Measurements from ENCODE around the gene FTSJ1.

The FTSJ1 gene

GRCh38 chrX:48478806-48479205 lies 2.8 kb downstream of the FTSJ1 start:
- no peak for TF ChIP-seq CTCF (conservative IDR thresholded peaks at IDR 0.05; ENCODE audit: low read depth, low read length)
- H3K4me2 ChIP-seq = no peak overlapping the region

GRCh38 chrX:48480142-48480541 lies 4.1 kb downstream of the FTSJ1 start:
- Histone ChIP-seq H3K4me2 (no peak overlapping the region), H3K4me1 (ENCODE audit: low read depth, poor library complexity, severe bottlenecking) (peaks cover 5% of the 10 kb centered on the region), H3K27me3 (ENCODE audit: insufficient read depth, low read depth) (no peaks in the 10 kb centered on the region), H4K20me1 (ENCODE audit: insufficient read depth) (no peaks in the 10 kb centered on the region), H3K79me2 (ENCODE audit: insufficient read depth, low read depth) (peaks cover 22% of the 10 kb centered on the region), H2AFZ (ENCODE audit: low read depth) (no peak overlapping the region), H3K27ac (no peak overlapping the region), H3K4me3 (IDR thresholded peaks at IDR 0.05; ENCODE audit: insufficient read depth, low read depth, low read length) (no peak overlapping the region), H3K9ac (no peak overlapping the region), H3K36me3 (ENCODE audit: insufficient read depth) (no peaks in the 10 kb centered on the region)
- TF ChIP-seq CTCF (conservative IDR thresholded peaks at IDR 0.05; ENCODE audit: low read depth, low read length) = no peak

More at GRCh38 chrX:48478806-48479205, 2.8 kb downstream of the FTSJ1 start:
- no peak overlapping the region for H2AFZ ChIP-seq (ENCODE audit: low read depth)
- H4K20me1 ChIP-seq (ENCODE audit: insufficient read depth) = no peaks in the 10 kb centered on the region
- H3K27me3 ChIP-seq (ENCODE audit: insufficient read depth, low read depth) = no peaks in the 10 kb centered on the region
- peaks cover 12% of the 10 kb centered on the region for H3K4me1 ChIP-seq (ENCODE audit: low read depth, poor library complexity, severe bottlenecking)
- H3K36me3 ChIP-seq (ENCODE audit: insufficient read depth) = no peaks in the 10 kb centered on the region
- peaks cover 22% of the 10 kb centered on the region for H3K79me2 ChIP-seq (ENCODE audit: insufficient read depth, low read depth)
- no peak overlapping the region for H3K4me3 ChIP-seq (IDR thresholded peaks at IDR 0.05; ENCODE audit: insufficient read depth, low read depth, low read length)
- H3K27ac ChIP-seq = no peak overlapping the region
- H3K9ac ChIP-seq = no peak overlapping the region

GRCh38 chrX:48480583-48480982 lies 4.6 kb downstream of the FTSJ1 start:
- Histone ChIP-seq H3K36me3 (ENCODE audit: insufficient read depth) (no peaks in the 10 kb centered on the region), H3K27me3 (ENCODE audit: insufficient read depth, low read depth) (no peaks in the 10 kb centered on the region), H3K9ac (no peak overlapping the region), H3K79me2 (ENCODE audit: insufficient read depth, low read depth) (peaks cover 22% of the 10 kb centered on the region), H3K4me2 (no peak overlapping the region), H2AFZ (ENCODE audit: low read depth) (no peak overlapping the region), H3K4me1 (ENCODE audit: low read depth, poor library complexity, severe bottlenecking) (peaks cover 5% of the 10 kb centered on the region), H4K20me1 (ENCODE audit: insufficient read depth) (no peaks in the 10 kb centered on the region), H3K4me3 (IDR thresholded peaks at IDR 0.05; ENCODE audit: insufficient read depth, low read depth, low read length) (no peak overlapping the region), H3K27ac (no peak overlapping the region)
- TF ChIP-seq CTCF (conservative IDR thresholded peaks at IDR 0.05; ENCODE audit: low read depth, low read length) = no peak

- peaks cover under 1% of the 10 kb centered on the region for H3K4me1 ChIP-seq (ENCODE audit: low read depth, poor library complexity, severe bottlenecking)
- TF ChIP-seq CTCF (conservative IDR thresholded peaks at IDR 0.05; ENCODE audit: low read depth, low read length) = no peak
- H3K36me3 ChIP-seq (ENCODE audit: insufficient read depth) = no peaks in the 10 kb centered on the region
Measured at GRCh38 chrX:48482526-48482925, 6.5 kb downstream of the FTSJ1 start.

More at GRCh38 chrX:48482526-48482925, 6.5 kb downstream of the FTSJ1 start:
- Histone ChIP-seq H3K4me2 (no peak overlapping the region), H3K4me3 (IDR thresholded peaks at IDR 0.05; ENCODE audit: insufficient read depth, low read depth, low read length) (no peak overlapping the region), H3K27me3 (ENCODE audit: insufficient read depth, low read depth) (no peaks in the 10 kb centered on the region), H3K27ac (no peak overlapping the region), H4K20me1 (ENCODE audit: insufficient read depth) (no peaks in the 10 kb centered on the region), H3K9ac (no peak overlapping the region), H2AFZ (ENCODE audit: low read depth) (no peak overlapping the region), H3K79me2 (ENCODE audit: insufficient read depth, low read depth) (peaks cover 6% of the 10 kb centered on the region)

All from KMS-11 (cell line).